Measurements from ENCODE around the gene DIS3L2. TPM values are rescaled to one million over a fixed set of nuclear protein-coding genes. Genes with fewer than 3 reads are reported as not detected.

The DIS3L2 gene
- total RNA-seq, 1 experiment from 2014 or later, result 20.2 TPM

- in situ Hi-C loops (cut with HindIII; ENCODE audit: low pct_unique_long_range_greater_than_20kb, low sequenced_read_pairs), result no loop called here
- no peak for DNase-seq (ENCODE audit: low read depth)
Measured at GRCh38 chr2:232286001-232286868, 324.7 kb downstream of the DIS3L2 start.

- no peak for DNase-seq (ENCODE audit: low read depth)
- in situ Hi-C loops (cut with HindIII; ENCODE audit: low pct_unique_long_range_greater_than_20kb, low sequenced_read_pairs), result no loop called here
Measured at GRCh38 chr2:232287316-232287715, 325.8 kb downstream of the DIS3L2 start.

GRCh38 chr2:232288489-232289030, 327.0 kb downstream of the DIS3L2 start:
- DNase-seq (ENCODE audit: low read depth), result no peak
- in situ Hi-C loops (cut with HindIII; ENCODE audit: low pct_unique_long_range_greater_than_20kb, low sequenced_read_pairs), result no loop called here

GRCh38 chr2:232290668-232291067, 329.2 kb downstream of the DIS3L2 start:
- DNase-seq (ENCODE audit: low read depth), result no peak
- in situ Hi-C loops (cut with HindIII; ENCODE audit: low pct_unique_long_range_greater_than_20kb, low sequenced_read_pairs), result no loop called here

- in situ Hi-C loops (cut with HindIII; ENCODE audit: low pct_unique_long_range_greater_than_20kb, low sequenced_read_pairs), result no loop called here
- no peak for DNase-seq (ENCODE audit: low read depth)
Measured at GRCh38 chr2:232291343-232291742, 329.8 kb downstream of the DIS3L2 start.

GRCh38 chr2:232292395-232293154, 331.1 kb downstream of the DIS3L2 start:
- DNase-seq (ENCODE audit: low read depth), result peak; percentile 20
- in situ Hi-C loops (cut with HindIII; ENCODE audit: low pct_unique_long_range_greater_than_20kb, low sequenced_read_pairs), result no loop called here

- DNase-seq (ENCODE audit: low read depth), result no peak
- in situ Hi-C loops (cut with HindIII; ENCODE audit: low pct_unique_long_range_greater_than_20kb, low sequenced_read_pairs), result no loop called here
Measured at GRCh38 chr2:232293191-232293590, 331.7 kb downstream of the DIS3L2 start.

- in situ Hi-C loops (cut with HindIII; ENCODE audit: low pct_unique_long_range_greater_than_20kb, low sequenced_read_pairs), result no loop called here
Measured at GRCh38 chr2:232295971-232296370, 334.5 kb downstream of the DIS3L2 start.

GRCh38 chr2:232296776-232297525, 335.4 kb downstream of the DIS3L2 start:
- no peak for DNase-seq (ENCODE audit: low read depth)
- in situ Hi-C loops (cut with HindIII; ENCODE audit: low pct_unique_long_range_greater_than_20kb, low sequenced_read_pairs), result no loop called here

More at GRCh38 chr2:232295971-232296370, 334.5 kb downstream of the DIS3L2 start:
- DNase-seq (ENCODE audit: low read depth), result no peak

- no peak for DNase-seq (ENCODE audit: low read depth)
- in situ Hi-C loops (cut with HindIII; ENCODE audit: low pct_unique_long_range_greater_than_20kb, low sequenced_read_pairs), result no loop called here
Measured at GRCh38 chr2:232299084-232299483, 337.6 kb downstream of the DIS3L2 start.

- in situ Hi-C loops (cut with HindIII; ENCODE audit: low pct_unique_long_range_greater_than_20kb, low sequenced_read_pairs), result no loop called here
- DNase-seq (ENCODE audit: low read depth), result no peak
Measured at GRCh38 chr2:232299927-232300674, 338.6 kb downstream of the DIS3L2 start.

- peak; percentile 71 for DNase-seq (ENCODE audit: low read depth)
- in situ Hi-C loops (cut with HindIII; ENCODE audit: low pct_unique_long_range_greater_than_20kb, low sequenced_read_pairs), result no loop called here
Measured at GRCh38 chr2:232300894-232301387, 339.4 kb downstream of the DIS3L2 start.

- DNase-seq (ENCODE audit: low read depth), result no peak
- in situ Hi-C loops (cut with HindIII; ENCODE audit: low pct_unique_long_range_greater_than_20kb, low sequenced_read_pairs), result no loop called here
Measured at GRCh38 chr2:232304236-232304635, 342.7 kb downstream of the DIS3L2 start.

GRCh38 chr2:232306741-232307305, 345.3 kb downstream of the DIS3L2 start:
- no peak for DNase-seq (ENCODE audit: low read depth)
- in situ Hi-C loops (cut with HindIII; ENCODE audit: low pct_unique_long_range_greater_than_20kb, low sequenced_read_pairs), result no loop called here

GRCh38 chr2:232307854-232308253, 346.3 kb downstream of the DIS3L2 start:
- in situ Hi-C loops (cut with HindIII; ENCODE audit: low pct_unique_long_range_greater_than_20kb, low sequenced_read_pairs), result no loop called here
- no peak for DNase-seq (ENCODE audit: low read depth)

GRCh38 chr2:232308986-232309385, 347.5 kb downstream of the DIS3L2 start:
- in situ Hi-C loops (cut with HindIII; ENCODE audit: low pct_unique_long_range_greater_than_20kb, low sequenced_read_pairs), result no loop called here
- DNase-seq (ENCODE audit: low read depth), result no peak

GRCh38 chr2:232309592-232309991, 348.1 kb downstream of the DIS3L2 start:
- in situ Hi-C loops (cut with HindIII; ENCODE audit: low pct_unique_long_range_greater_than_20kb, low sequenced_read_pairs), result no loop called here
- no peak for DNase-seq (ENCODE audit: low read depth)
